DND-41 (cell line): Measurements from ENCODE around the gene RBP4.

Experiments used
- ATAC-seq: fragments of 200-7000 bp; cut with Tn5 transposase; 3 replicates; pipeline ENCODE4 v1.9.1; 2021; ENCODE audit warnings: low read depth; ENCODE audit not compliant: insufficient read depth
- DNase-seq: peaks from one replicate; pipeline ENCODE4 v3.0.0-alpha.2; 2020
- H2AFZ ChIP-seq: 2 replicates; pipeline ENCODE4 v1.6.0; 2012; ENCODE audit warnings: low read depth, low read length
- H3K27ac ChIP-seq: 2 replicates; pipeline ENCODE4 v1.5.1; 2012; ENCODE audit warnings: low read length, inconsistent platforms
- H3K27me3 ChIP-seq: fragments of 200-600 bp; sonication (generic); 2 replicates; pipeline ENCODE4 v1.6.0; 2012; ENCODE audit warnings: low read length, mild to moderate bottlenecking, inconsistent platforms; ENCODE audit not compliant: insufficient read depth, poor library complexity
- H3K36me3 ChIP-seq: 2 replicates; pipeline ENCODE4 v1.5.1; 2012; ENCODE audit warnings: low read length, inconsistent platforms; ENCODE audit not compliant: insufficient read depth
- H3K4me1 ChIP-seq: 2 replicates; pipeline ENCODE4 v1.5.1; 2012; ENCODE audit warnings: mild to moderate bottlenecking, low read length; ENCODE audit not compliant: insufficient read depth
- H3K4me2 ChIP-seq: 2 replicates; pipeline ENCODE4 v1.6.0; 2012; ENCODE audit warnings: mild to moderate bottlenecking, moderate library complexity, low read length, inconsistent platforms; ENCODE audit not compliant: insufficient read depth
- H3K4me3 ChIP-seq, 2 experiments: fragments of 200-600 bp in 1 of 2; shearing (Covaris generic) in 1 of 2; 2 replicates each; pipeline ENCODE4 v1.5.1; 2012 to 2016; ENCODE audit warnings: inconsistent platforms in 2 of 2, low read length in 2 of 2, mild to moderate bottlenecking in 2 of 2, low read depth in 1 of 2, moderate library complexity in 1 of 2
- H3K79me2 ChIP-seq: 2 replicates; pipeline ENCODE4 v1.6.0; 2012; ENCODE audit warnings: low read length, inconsistent platforms; ENCODE audit not compliant: insufficient read depth
- H3K9ac ChIP-seq: 2 replicates; pipeline ENCODE4 v1.6.0; 2012; ENCODE audit warnings: low read depth, mild to moderate bottlenecking, inconsistent platforms, low read length, moderate library complexity
- H3K9me3 ChIP-seq: 2 replicates; pipeline ENCODE4 v1.5.1; 2012; ENCODE audit warnings: low read length, moderate library complexity, mild to moderate bottlenecking, inconsistent platforms; ENCODE audit not compliant: insufficient read depth, severe bottlenecking
- H4K20me1 ChIP-seq: 2 replicates; pipeline ENCODE4 v1.6.0; 2012; ENCODE audit warnings: low read length; ENCODE audit not compliant: insufficient read depth
- EZH2 ChIP-seq: IDR thresholded peaks from 3 replicates; pipeline ENCODE4 v1.6.1; 2012; ENCODE audit warnings: borderline replicate concordance, low read depth, mild to moderate bottlenecking, moderate library complexity, low read length, inconsistent platforms; ENCODE audit not compliant: severe bottlenecking
- TF ChIP-seq, protein P1 (sequence below): IDR thresholded peaks from 2 replicates; pipeline ENCODE4 v1.5.1; 2012; ENCODE audit warnings: borderline replicate concordance, low read length, moderate library complexity, mild to moderate bottlenecking; ENCODE audit not compliant: poor library complexity, severe bottlenecking; ENCODE audit errors: extremely low read depth

The RBP4 gene

DNA sequence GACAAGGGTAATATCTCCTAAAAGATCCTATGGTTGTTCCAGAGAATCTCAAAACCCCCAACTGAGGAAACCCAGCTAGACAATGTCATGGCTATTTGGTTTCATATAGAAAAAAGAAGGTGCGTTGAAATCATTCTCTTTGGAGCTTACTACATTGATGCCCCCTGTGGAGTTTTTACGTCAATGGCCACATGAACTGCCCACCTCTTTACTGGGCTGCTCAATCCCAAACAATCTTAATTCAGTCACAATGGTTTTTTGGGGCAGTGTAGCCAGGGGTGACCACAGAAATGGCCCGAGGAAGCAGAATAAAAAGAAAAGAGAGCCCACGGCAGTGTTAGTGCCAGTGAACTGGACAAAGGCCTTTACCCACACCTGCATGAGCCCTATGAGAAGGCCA, 7.8 kb downstream of the RBP4 start:
- Histone ChIP-seq H3K36me3 (no peaks in the 10 kb centered on the region), H3K27me3 (peaks cover 5% of the 10 kb centered on the region), H4K20me1 (no peaks in the 10 kb centered on the region), H3K9me3 (no peaks in the 10 kb centered on the region), H3K27ac (no peak overlapping the region), H3K79me2 (no peaks in the 10 kb centered on the region), H3K4me2 (no peak overlapping the region), H3K9ac (no peak overlapping the region), H3K4me3 (no peak overlapping the region), H3K4me1 (no peaks in the 10 kb centered on the region), H2AFZ (no peak overlapping the region)
- DNase-seq (no peak), ATAC-seq (no peak)
- TF ChIP-seq EZH2 = no peak
- TF ChIP-seq, protein P1, sequence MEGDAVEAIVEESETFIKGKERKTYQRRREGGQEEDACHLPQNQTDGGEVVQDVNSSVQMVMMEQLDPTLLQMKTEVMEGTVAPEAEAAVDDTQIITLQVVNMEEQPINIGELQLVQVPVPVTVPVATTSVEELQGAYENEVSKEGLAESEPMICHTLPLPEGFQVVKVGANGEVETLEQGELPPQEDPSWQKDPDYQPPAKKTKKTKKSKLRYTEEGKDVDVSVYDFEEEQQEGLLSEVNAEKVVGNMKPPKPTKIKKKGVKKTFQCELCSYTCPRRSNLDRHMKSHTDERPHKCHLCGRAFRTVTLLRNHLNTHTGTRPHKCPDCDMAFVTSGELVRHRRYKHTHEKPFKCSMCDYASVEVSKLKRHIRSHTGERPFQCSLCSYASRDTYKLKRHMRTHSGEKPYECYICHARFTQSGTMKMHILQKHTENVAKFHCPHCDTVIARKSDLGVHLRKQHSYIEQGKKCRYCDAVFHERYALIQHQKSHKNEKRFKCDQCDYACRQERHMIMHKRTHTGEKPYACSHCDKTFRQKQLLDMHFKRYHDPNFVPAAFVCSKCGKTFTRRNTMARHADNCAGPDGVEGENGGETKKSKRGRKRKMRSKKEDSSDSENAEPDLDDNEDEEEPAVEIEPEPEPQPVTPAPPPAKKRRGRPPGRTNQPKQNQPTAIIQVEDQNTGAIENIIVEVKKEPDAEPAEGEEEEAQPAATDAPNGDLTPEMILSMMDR = no peak

DNA sequence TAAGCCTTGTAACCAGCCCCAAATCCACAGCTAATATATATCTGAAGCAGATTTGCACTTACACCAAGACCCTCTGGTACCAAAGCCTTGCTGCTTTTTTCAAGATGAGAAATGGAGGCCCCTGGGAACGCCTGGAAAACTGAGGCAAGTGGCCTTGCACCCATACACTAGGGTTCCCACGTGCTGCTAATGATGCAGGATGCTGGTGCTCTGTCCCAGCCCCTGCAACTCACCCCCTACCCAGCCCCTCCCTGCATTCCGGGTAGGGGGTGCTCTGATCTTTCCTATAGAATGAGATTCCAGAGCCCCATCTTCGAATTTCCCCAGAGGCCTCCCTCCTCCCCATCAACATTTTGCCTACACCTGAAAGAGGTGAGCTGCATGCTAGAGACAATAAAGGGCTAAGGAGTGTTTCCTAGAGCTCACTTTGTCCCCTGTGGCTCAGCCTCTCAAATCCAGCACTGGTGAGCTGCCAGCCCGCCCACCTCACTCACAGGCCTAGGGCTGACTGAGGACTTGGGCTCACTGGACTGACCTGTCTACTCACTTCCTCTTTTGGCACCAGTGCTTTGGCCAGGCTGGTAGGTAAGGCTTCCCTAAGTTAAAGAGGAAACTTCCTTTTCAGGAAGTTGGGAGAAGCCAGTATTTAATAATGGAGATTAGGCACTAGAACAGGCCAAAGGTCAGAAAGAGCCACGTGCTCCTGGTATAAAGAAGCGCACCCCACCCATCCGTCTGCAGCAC, 9.8 kb downstream of the RBP4 start:
- no peak overlapping the region for H2AFZ ChIP-seq
- peaks cover 8% of the 10 kb centered on the region for H3K27me3 ChIP-seq
- H3K27ac ChIP-seq = no peak overlapping the region
- no peaks in the 10 kb centered on the region for H3K4me1 ChIP-seq
- DNase-seq (no peak), ATAC-seq (no peak)
- H3K36me3 ChIP-seq = no peaks in the 10 kb centered on the region
- TF ChIP-seq, protein P1 = no peak
- no peak for TF ChIP-seq EZH2
- no peaks in the 10 kb centered on the region for H3K79me2 ChIP-seq
- no peak overlapping the region for H3K4me2 ChIP-seq
- no peaks in the 10 kb centered on the region for H4K20me1 ChIP-seq
- H3K9ac ChIP-seq = no peak overlapping the region
- H3K9me3 ChIP-seq = no peaks in the 10 kb centered on the region
- H3K4me3 ChIP-seq = no peak overlapping the region

DNA sequence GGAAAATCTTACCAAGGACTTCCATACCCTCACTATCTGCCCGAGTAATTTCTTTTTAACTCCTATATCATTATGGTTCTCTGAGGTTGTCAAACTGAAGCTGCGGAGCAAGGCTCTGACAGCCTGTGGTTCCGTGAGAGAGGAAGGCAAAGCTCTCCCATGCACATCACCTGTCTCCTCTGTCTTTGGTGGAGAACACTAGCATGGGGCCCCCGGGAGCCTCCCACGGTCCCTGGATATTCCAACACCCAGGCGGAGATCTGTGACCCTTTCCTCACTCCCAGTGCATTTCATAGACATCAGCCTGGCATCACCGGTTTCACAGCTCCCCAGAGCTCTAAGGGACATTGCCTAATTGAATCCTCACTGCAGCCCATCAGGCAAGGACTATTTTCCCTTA, 10.4 kb downstream of the RBP4 start:
- Histone ChIP-seq H2AFZ (no peak overlapping the region), H3K4me2 (no peak overlapping the region), H3K79me2 (no peaks in the 10 kb centered on the region), H3K4me1 (no peaks in the 10 kb centered on the region), H3K9me3 (no peaks in the 10 kb centered on the region), H3K27me3 (peaks cover 8% of the 10 kb centered on the region), H3K4me3 (no peak overlapping the region), H3K9ac (no peak overlapping the region), H3K36me3 (no peaks in the 10 kb centered on the region), H4K20me1 (no peaks in the 10 kb centered on the region), H3K27ac (no peak overlapping the region)
- no peak for TF ChIP-seq EZH2
- TF ChIP-seq, protein P1 = no peak
- DNase-seq (no peak), ATAC-seq (no peak)
